ENCODE measurements around the gene SCLT1.

DNA sequence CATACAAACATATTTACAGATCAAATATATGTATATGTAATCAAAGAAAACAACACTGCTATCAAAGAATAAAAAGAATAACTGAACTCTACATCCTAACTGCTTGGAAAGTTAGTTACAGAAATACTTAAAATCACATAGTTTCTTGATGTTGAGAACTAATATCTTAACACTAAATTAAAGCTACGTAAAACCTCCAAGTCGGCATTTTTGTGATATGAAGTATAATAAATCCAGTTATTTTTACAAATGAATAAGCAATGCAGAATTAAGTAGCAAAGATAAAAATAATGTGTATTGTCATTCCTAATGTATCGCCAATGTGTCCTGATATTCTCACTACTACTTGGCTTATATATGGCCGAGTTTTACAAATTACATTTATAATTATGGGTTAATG, 215.4 kb downstream of the SCLT1 start:
- TF ChIP-seq ZNF274 (IDR thresholded peaks at IDR 0.05; ENCODE audit: low read depth, low read length) = no peak
- TF ChIP-seq YY1 (IDR thresholded peaks at IDR 0.05; ENCODE audit: insufficient read depth, insufficient read length) = no peak
- TF ChIP-seq SUZ12 (IDR thresholded peaks at IDR 0.05; ENCODE audit: extremely low read depth, insufficient read depth, insufficient read length) = no peak

Data from NT2/D1 (cell line).